Neural cell (in vitro differentiated cells): ENCODE measurements around the gene LMO7. TPM values are rescaled to one million over a fixed set of nuclear protein-coding genes. Genes with fewer than 3 reads are reported as not detected.

ENCODE experiments used
- H2AFZ ChIP-seq: fragments of 200-600, 300-800 bp; sonication (generic), shearing (Covaris generic); 2 replicates; pipeline ENCODE4 v1.6.0; 2014; ENCODE audit warnings: low read depth, mild to moderate bottlenecking, antibody characterized with exemption, low read length, moderate library complexity
- H3F3A ChIP-seq: fragments of 200-600 bp; shearing (Covaris generic); 2 replicates; pipeline ENCODE4 v1.6.1; 2016; ENCODE audit warnings: mild to moderate bottlenecking, moderate library complexity, mixed read lengths, antibody characterized with exemption, low read length; ENCODE audit not compliant: insufficient read depth, poor library complexity, severe bottlenecking
- H3K27ac ChIP-seq: fragments of 200-600, 300-800 bp; sonication (generic), shearing (Covaris generic); 2 replicates; pipeline ENCODE4 v1.5.1; 2014; ENCODE audit warnings: mild to moderate bottlenecking, low read length, moderate library complexity
- H3K27me3 ChIP-seq: fragments of 300-800, 200-600 bp; sonication (generic), shearing (Covaris generic); 2 replicates; pipeline ENCODE4 v1.6.0; 2014; ENCODE audit warnings: mild to moderate bottlenecking, low read depth, low read length, moderate library complexity; ENCODE audit not compliant: insufficient read depth
- H3K36me3 ChIP-seq: fragments of 300-800, 200-600 bp; sonication (generic), shearing (Covaris generic); 2 replicates; pipeline ENCODE4 v1.5.1; 2014; ENCODE audit warnings: mild to moderate bottlenecking, antibody characterized with exemption, low read length, moderate library complexity; ENCODE audit not compliant: insufficient read depth
- H3K4me2 ChIP-seq: fragments of 300-800, 200-600 bp; sonication (generic), shearing (Covaris generic); 2 replicates; pipeline ENCODE4 v1.6.0; 2014; ENCODE audit warnings: mild to moderate bottlenecking, low read length
- H3K4me3 ChIP-seq: fragments of 300-800, 200-600 bp; sonication (generic), shearing (Covaris generic); 2 replicates; pipeline ENCODE4 v1.5.1; 2014; ENCODE audit warnings: mild to moderate bottlenecking, low read length, moderate library complexity
- H3K79me2 ChIP-seq: fragments of 200-600 bp; shearing (Covaris generic); replicated peaks from 2 replicates; pipeline ENCODE4 v1.6.0; 2014; ENCODE audit warnings: mild to moderate bottlenecking, low read length, moderate library complexity; ENCODE audit not compliant: insufficient read depth
- H3K9ac ChIP-seq: fragments of 300-800, 200-600 bp; sonication (generic), shearing (Covaris generic); 2 replicates; pipeline ENCODE4 v1.6.1; 2016; ENCODE audit warnings: mild to moderate bottlenecking, low read length, mixed read lengths
- H3K9me2 ChIP-seq: fragments of 200-600 bp; shearing (Covaris generic); 2 replicates; pipeline ENCODE4 v1.6.1; 2016; ENCODE audit warnings: mild to moderate bottlenecking, low read length, mixed read lengths; ENCODE audit not compliant: insufficient read depth
- H3K9me3 ChIP-seq: fragments of 200-600, 300-800 bp; sonication (generic), shearing (Covaris generic); 2 replicates; pipeline ENCODE4 v1.6.1; 2016; ENCODE audit warnings: mild to moderate bottlenecking, mixed run types, low read length, moderate library complexity, mixed read lengths
- H4K20me1 ChIP-seq: fragments of 200-600 bp; shearing (Covaris generic); 2 replicates; pipeline ENCODE4 v1.6.1; 2016; ENCODE audit warnings: mild to moderate bottlenecking, mixed run types; ENCODE audit not compliant: insufficient read depth
- CTCF ChIP-seq: fragments of 450-650 bp; IDR thresholded peaks from 2 replicates; pipeline ENCODE4 v1.5.1; 2014; ENCODE audit warnings: antibody characterized with exemption, mild to moderate bottlenecking, moderate library complexity; ENCODE audit not compliant: poor library complexity, severe bottlenecking
- EP300 ChIP-seq: fragments of 450-650 bp; conservative IDR thresholded peaks from 2 replicates; pipeline ENCODE4 v1.6.1; 2014; ENCODE audit warnings: antibody characterized with exemption, mild to moderate bottlenecking, moderate library complexity; ENCODE audit not compliant: poor library complexity, severe bottlenecking
- EZH2 ChIP-seq: fragments of 200-600, 300-800 bp; shearing (Covaris generic), sonication (generic); IDR thresholded peaks from 2 replicates; pipeline ENCODE4 v1.6.1; 2014; ENCODE audit warnings: antibody characterized with exemption, low read length, borderline replicate concordance, mild to moderate bottlenecking; ENCODE audit not compliant: insufficient read depth, poor library complexity, severe bottlenecking
- MXI1 ChIP-seq: fragments of 450-650 bp; conservative IDR thresholded peaks from 2 replicates; pipeline ENCODE4 v1.6.1; 2014; ENCODE audit warnings: antibody characterized with exemption, mild to moderate bottlenecking; ENCODE audit not compliant: poor library complexity, severe bottlenecking
- POLR2AphosphoS5 ChIP-seq: IDR thresholded peaks from 2 replicates; pipeline ENCODE4 v1.6.1; 2012
- RAD21 ChIP-seq: fragments of 450-650 bp; conservative IDR thresholded peaks from 2 replicates; pipeline ENCODE4 v1.6.1; 2014; ENCODE audit warnings: antibody characterized with exemption, mild to moderate bottlenecking, moderate library complexity
- REST ChIP-seq: IDR thresholded peaks from 2 replicates; pipeline ENCODE4 v1.6.1; 2012; ENCODE audit warnings: borderline replicate concordance
- SMC3 ChIP-seq: fragments of 450-650 bp; conservative IDR thresholded peaks from 2 replicates; pipeline ENCODE4 v1.6.1; 2014; ENCODE audit warnings: antibody characterized with exemption, mild to moderate bottlenecking, moderate library complexity; ENCODE audit not compliant: poor library complexity
- TAF1 ChIP-seq: IDR thresholded peaks from 2 replicates; pipeline ENCODE4 v1.6.1; 2012; ENCODE audit warnings: low read depth
- polyA plus RNA-seq: library from polyadenylated mRNA; depleted of rRNA; stranded (reverse); fragments of >200 nt; gene quantifications from 2 replicates; pipeline ENCODE4 v1.2.3, GENCODE V29; 2014

The LMO7 gene
- polyA plus RNA-seq, 1 donor from 2014 or later, result 14.2 TPM

- H3K79me2 ChIP-seq, result no peaks in the 10 kb centered on the region
Measured at GRCh38 chr13:75641026-75641425, 4.9 kb downstream of the LMO7 start.

GRCh38 chr13:75643182-75643581 lies 7.1 kb downstream of the LMO7 start:
- Histone ChIP-seq H3K9me2 (no peaks in the 10 kb centered on the region), H3K79me2 (no peaks in the 10 kb centered on the region), H3K4me3 (no peak overlapping the region), H3K9me3 (no peaks in the 10 kb centered on the region), H3K9ac (no peak overlapping the region), H2AFZ (no peak overlapping the region), H3K4me2 (no peak overlapping the region), H3K36me3 (no peaks in the 10 kb centered on the region), H4K20me1 (no peaks in the 10 kb centered on the region), H3K27me3 (peaks cover 9% of the 10 kb centered on the region), H3K27ac (no peak overlapping the region), H3F3A (no peaks in the 10 kb centered on the region)
- TF ChIP-seq EZH2 (no peak), MXI1 (no peak), TAF1 (no peak), RAD21 (no peak), EP300 (no peak), POLR2AphosphoS5 (no peak), REST (no peak)

More at GRCh38 chr13:75641026-75641425, 4.9 kb downstream of the LMO7 start:
- H4K20me1 ChIP-seq, result no peaks in the 10 kb centered on the region
- H2AFZ ChIP-seq, result no peak overlapping the region
- no peak overlapping the region for H3K4me2 ChIP-seq
- H3F3A ChIP-seq, result no peaks in the 10 kb centered on the region
- H3K27ac ChIP-seq, result no peak overlapping the region
- H3K9me2 ChIP-seq, result no peaks in the 10 kb centered on the region
- H3K27me3 ChIP-seq, result peaks cover 29% of the 10 kb centered on the region
- no peaks in the 10 kb centered on the region for H3K9me3 ChIP-seq
- no peak overlapping the region for H3K9ac ChIP-seq
- no peaks in the 10 kb centered on the region for H3K36me3 ChIP-seq
- no peak overlapping the region for H3K4me3 ChIP-seq
- TF ChIP-seq REST (no peak), EP300 (no peak), RAD21 (no peak), EZH2 (no peak), SMC3 (no peak), CTCF (no peak), MXI1 (no peak), TAF1 (no peak), POLR2AphosphoS5 (no peak)
